Fibroblast of skin of left quadriceps (primary cell): ENCODE results near the gene DLL3.
A peak's percentile ranks its signal among the peaks of the same experiment; 100 is the strongest.

ENCODE experiments used
- DNase-seq, 2 experiments: peaks; one replicate each; pipeline ENCODE4 v3.0.0-alpha.2; 2013; ENCODE audit warnings: low read depth in 2 of 2

The DLL3 gene

DNA sequence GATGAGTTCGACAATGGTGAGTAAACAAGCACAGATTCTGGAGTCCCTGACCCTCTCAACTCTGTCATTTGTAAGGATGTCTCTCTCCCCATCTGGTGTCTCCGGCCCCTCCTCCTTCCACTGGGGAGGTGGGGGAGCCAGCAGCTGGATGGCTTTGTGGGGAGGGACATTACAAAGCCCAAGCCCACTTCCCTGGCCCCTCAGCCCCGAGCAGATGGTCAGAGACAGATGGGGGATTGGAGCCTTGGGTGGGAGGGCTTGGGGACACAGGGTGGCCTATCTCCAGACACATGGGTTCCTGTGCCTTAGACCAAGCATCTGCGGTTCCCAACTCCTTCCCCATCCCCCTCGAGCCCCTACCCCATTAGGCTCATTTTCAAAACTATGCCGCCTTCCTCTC lies 15.6 kb upstream of the DLL3 start:
- DNase-seq: no peak

DNA sequence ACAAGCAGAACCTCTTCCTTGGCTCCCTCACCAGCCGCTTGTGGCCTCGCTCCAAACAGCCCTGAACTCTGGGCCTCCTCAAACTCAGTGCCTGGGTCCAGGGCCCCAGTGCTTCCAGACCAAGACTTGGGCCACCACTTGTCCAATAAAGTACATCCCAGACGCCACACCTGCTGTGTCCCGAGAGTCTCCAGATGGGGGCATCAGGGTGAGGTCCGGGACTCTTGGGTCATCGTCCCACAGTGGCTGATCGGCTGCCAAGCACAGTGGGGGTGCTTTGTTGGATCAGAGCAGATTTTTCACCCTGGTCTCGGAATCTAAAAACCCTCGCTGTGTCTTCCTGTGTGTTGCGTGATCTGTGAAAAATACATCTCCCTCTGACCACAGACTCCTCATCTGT lies 9.0 kb upstream of the DLL3 start:
- no peak for DNase-seq

DNA sequence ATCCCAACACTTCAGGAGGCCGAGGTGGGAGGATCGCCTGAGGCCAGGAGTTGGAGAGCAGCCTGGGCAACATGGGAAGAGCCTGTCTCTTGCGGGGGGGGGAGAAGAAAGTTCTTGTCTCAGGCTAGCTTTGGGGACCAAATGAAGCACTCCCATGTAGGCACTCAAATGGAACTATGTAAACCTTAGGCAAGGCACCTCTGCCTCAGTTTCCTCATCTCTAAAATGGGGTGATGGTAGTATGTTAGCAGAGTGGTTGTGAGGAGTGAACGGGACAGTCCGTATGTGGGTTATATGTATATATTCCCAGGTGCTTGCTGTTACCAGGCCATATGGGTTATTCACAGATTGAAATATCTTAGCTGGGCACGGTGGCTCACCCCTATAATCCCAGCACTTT lies 6.5 kb upstream of the DLL3 start:
- DNase-seq: no peak

DNA sequence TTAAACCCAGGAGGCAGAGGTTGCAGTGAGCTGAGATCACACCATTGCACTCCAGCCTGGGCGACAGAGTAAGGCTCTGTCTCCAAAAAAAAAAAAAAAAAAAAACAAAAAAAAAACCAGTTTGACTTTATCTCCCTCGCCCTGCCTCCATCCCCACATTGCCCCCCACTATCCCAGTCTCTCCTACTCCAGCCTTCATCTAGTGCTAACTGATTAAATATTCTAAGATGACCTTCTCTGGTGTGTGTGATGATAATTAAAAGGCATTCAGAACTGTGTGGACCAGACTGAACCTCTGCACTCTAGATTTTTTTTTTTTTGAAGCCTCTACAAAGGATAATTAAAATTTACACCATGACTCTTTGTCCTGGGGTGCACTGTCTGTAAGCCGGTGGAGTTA lies 6.0 kb upstream of the DLL3 start:
- no peak for DNase-seq

DNA sequence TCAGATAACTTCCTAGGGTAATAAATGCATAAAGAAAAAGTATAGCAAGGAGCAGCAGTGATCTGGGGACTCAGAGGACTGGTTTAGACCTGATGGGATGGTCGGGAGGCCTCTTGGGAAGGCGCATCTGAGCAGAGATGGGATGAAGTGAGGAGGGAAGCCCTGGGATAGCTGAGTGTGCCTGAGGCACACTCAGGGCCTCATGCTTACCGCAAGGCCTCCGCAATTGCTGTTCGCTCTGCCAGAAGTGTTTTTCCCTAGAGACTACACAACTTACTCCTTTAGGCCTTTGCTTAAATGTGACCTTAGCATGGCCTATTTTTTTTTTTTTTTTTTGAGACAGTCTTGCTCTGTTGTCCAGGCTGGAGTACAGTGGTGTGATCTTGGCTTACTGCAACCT lies 4.1 kb upstream of the DLL3 start:
- no peak for DNase-seq

DNA sequence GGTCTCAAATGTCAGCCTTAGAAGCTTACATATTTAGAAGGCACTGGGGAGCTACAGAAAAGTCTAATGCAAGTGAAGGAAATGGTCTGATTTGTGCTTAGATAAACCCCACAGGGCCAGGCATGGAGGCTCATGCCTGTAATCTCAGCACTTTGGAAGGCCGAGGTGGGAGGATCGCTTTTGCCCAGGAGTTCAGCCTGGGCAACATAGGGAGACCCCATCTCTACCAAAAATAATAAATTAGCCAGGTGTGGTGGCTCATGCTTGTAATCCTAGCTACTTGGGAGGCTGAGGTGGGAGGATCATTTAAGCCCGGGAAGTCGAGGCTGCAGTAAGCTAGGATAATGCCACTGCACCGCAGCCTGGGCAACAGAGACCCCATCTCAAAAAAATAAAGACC lies 2.7 kb upstream of the DLL3 start:
- no peak for DNase-seq

DNA sequence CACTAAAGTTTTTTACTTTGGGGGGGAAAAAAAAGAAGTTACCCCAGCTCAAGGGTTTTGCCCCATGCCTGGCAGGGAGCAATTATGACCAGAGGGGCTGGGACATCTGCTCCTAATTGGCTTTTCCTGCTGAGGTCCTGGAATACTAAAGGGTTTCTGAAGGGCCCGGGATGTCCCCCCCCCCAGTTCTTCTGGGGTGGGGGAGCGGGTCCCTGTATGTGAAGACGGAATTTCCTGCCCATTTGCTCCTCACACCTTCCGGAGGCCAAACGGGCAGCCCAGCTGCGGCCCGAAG lies 1.1 kb upstream of the DLL3 start:
- DNase-seq: no peak

DNA sequence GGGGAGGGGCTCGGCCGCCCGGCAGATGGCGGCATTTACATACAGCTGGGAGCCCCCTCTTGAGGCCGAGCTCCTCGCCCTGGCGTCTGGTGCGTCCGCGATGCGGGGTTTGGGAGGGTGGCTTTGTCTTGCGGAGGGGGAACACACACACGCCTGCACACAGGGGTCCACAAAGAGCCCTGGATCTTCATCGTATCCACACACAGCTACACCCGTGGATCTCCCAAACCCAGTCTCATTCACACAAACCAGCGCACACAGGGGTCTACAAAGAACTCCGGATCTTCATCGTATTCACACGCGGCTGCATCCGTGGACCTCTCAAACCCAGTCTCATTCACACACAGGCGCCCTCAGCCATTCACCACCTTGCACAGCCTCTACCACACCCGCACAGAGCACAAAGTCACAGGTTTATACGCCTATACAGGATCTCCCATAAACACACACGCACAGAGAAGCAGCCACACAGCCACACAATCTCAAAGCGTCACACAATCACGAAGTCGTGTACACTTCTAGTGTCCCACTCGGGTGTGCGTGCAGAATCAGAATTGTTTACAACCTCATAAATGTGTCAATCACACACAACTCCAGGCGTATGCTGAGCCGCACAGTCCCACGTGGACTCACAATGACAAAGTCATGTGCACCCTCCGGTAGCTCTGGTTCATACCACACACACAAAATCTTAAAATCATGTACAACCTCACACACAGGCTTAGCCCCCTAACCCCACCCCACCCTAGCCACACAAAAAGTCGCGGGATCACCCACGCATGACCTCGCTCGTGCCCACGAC lies 550 bp upstream of the DLL3 start:
- no peak for DNase-seq

DNA sequence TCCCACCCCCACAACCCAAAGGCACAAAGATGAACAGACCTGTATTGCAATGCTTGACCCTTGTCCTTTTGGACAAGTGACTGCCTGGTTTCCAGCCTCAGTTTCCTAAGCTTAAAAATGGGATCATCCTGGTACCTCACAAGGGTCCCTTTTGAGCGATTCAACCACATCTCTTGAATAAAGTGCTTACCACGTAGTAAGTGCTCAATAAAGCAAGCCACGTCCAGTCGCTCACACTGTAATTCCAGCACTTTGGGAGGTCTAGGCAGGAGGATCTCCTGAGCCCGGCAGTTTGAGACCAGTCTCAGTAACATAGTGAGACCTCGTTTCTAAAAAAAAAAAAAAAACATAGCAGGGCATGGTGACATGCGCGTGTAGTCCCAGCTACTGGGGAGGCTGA lies 1.2 kb downstream of the DLL3 start:
- DNase-seq: no peak

DNA sequence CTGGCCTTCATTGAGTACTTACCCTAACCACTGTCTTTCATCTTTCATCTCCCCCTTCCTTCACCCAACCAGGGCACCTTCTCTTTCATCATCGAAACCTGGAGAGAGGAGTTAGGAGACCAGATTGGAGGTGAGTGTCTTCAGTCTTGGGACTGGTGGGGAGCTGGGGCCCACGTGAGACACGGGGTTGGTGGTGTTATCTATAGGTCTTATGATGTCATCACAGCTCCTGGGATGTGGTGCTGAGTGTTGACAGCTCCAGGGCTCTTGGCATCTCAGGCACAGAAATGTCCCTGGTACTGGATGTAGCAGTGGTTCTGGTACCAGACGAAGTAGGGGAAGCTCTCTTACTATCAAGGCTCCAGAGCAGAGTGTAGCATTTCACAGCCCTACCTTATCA lies 1.8 kb downstream of the DLL3 start:
- DNase-seq: no peak

DNA sequence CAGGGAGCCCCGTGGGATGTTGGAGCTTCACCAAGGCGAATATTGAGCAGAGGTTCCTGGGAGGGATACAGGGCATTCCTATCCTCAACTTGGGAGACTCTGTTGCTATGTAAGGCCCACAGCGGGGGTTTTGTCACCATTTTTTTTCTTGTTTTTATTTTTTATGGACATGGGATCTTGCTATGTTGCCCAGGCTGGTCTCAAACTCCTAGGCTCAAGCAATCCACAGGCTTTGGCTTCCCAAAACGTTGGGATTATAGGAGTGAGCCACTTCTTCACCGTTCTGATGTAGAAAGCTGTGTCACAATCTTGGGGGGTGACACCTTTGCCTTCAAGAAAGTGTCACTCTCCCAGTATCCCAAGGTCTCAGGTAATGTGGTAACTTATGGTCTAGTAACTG lies 2.6 kb downstream of the DLL3 start:
- DNase-seq: no peak

DNA sequence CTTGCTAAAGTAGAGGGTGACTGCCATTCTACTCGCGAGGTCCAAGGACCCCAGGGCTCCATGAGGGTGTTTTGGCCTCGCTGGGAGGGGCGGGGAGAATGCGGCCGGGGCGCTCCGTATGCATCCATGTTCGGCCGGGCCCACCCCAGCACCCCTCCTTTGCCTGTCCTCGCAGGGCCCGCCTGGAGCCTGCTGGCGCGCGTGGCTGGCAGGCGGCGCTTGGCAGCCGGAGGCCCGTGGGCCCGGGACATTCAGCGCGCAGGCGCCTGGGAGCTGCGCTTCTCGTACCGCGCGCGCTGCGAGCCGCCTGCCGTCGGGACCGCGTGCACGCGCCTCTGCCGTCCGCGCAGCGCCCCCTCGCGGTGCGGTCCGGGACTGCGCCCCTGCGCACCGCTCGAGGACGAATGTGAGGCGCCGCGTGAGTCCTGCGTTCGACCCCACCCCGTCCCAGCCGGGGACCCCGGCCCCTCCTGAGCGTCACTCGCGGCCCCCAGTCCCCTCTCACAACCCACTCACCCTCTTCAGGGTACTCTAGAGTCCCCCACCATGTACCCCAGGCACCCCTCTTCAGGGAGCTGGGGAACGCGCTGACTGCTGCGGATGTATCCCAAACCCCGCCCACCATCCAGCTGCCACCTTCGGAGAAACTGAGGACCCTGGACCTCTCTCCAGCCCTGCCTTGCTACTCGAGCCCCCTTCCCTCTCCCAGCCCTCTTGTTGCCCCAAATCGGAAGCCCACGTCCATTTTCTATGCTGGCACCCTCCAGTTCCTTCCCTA lies 4.1 kb downstream of the DLL3 start:
- peak; percentile 28 to 33 for DNase-seq

DNA sequence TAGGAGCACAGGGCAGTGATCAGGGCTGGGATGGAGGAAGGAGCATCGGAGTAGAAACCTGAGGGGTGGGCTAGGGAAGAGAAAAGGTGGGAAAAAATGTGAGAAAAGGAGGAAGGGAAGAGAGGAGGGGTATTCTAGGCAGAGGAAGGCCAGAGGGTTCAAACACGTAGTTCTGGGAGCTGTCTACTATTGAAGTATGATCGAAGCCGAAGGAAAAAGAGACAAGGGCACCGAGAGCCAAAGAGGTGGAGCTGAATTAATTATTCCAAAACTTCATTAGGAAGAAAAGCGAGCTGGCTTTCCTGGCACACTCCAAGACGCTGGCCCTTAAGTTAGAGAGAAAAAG lies 7.8 kb downstream of the DLL3 start:
- DNase-seq: no peak

DNA sequence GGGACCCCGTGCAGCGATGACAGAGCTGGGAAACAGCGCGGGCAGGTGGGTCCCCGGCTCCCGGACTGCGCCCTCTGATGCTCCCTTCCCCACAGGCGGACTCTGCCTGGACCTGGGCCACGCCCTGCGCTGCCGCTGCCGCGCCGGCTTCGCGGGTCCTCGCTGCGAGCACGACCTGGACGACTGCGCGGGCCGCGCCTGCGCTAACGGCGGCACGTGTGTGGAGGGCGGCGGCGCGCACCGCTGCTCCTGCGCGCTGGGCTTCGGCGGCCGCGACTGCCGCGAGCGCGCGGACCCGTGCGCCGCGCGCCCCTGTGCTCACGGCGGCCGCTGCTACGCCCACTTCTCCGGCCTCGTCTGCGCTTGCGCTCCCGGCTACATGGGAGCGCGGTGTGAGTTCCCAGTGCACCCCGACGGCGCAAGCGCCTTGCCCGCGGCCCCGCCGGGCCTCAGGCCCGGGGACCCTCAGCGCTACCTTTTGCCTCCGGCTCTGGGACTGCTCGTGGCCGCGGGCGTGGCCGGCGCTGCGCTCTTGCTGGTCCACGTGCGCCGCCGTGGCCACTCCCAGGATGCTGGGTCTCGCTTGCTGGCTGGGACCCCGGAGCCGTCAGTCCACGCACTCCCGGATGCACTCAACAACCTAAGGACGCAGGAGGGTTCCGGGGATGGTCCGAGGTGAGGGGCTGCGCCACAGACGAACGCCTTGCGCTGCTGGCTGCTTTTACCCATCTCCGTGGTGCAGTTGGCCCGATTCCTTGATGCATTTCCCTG lies 8.4 kb downstream of the DLL3 start:
- DNase-seq: peak; percentile 38 to 49

DNA sequence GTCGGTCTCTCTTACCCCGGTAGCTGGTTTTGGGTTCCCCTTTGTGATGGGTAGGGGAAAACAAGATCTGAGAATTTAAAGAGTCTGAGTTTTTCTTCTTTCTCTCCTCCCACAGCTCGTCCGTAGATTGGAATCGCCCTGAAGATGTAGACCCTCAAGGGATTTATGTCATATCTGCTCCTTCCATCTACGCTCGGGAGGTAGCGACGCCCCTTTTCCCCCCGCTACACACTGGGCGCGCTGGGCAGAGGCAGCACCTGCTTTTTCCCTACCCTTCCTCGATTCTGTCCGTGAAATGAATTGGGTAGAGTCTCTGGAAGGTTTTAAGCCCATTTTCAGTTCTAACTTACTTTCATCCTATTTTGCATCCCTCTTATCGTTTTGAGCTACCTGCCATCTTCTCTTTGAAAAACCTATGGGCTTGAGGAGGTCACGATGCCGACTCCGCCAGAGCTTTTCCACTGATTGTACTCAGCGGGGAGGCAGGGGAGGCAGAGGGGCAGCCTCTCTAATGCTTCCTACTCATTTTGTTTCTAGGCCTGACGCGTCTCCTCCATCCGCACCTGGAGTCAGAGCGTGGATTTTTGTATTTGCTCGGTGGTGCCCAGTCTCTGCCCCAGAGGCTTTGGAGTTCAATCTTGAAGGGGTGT lies 9.1 kb downstream of the DLL3 start:
- DNase-seq: no peak

DNA sequence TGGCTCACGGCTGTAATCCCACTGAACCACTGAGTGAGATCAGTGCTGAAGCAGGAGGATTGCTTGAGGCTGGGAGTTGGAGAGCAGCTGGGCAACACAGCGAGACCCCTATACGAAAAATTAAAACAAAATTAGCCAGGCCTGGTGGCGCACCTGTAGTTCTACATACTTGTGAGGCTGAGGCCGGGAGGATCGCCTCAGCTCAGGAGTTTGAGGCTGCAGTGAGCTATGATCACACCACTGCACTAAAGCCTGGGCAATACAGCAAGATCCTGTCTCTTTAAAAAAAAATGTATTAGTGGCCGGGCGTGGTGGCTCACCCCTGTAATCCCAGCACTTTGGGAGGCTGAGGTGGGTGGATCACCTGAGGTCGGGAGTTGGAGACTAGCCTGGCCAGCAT lies 9.9 kb downstream of the DLL3 start:
- DNase-seq: no peak

DNA sequence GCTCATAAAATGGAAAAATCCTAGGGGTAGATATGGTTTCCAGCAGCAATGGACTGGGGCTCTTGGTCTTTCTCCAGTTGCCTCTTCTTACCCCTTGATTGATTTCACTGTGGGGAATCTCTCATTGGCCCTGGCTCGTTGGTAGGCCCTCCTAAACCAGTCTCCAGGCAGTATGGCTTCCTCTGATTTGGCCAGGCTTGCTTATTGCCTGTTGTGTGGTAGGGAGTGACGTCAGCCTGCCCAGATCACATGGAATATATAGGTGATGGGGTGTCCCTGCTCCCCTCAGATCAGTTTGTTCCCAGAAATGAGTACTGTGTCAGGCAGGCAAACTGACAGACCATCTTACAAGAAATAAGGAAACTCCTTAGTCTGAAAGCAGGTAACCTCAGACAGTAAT lies 10.5 kb downstream of the DLL3 start:
- no peak for DNase-seq

DNA sequence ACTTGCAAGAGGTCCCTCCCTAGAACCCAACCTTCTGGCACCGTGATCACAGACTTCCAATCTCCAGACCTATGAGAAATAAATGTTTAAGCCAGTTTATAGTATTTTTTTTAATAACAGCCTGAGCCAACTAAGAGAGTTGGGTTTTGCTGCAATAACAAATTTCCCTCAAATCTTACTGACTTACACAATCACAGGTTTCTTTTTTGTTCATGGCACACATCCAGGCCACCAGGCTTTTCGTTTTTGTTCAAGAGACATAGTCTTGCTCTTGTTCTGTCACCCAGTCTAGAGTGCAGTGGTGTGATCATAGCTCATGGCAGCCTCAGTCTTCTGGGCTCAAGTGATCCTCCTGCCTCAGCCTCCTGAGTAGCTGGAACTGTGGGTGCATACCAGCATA lies 14.2 kb downstream of the DLL3 start:
- DNase-seq: no peak

DNA sequence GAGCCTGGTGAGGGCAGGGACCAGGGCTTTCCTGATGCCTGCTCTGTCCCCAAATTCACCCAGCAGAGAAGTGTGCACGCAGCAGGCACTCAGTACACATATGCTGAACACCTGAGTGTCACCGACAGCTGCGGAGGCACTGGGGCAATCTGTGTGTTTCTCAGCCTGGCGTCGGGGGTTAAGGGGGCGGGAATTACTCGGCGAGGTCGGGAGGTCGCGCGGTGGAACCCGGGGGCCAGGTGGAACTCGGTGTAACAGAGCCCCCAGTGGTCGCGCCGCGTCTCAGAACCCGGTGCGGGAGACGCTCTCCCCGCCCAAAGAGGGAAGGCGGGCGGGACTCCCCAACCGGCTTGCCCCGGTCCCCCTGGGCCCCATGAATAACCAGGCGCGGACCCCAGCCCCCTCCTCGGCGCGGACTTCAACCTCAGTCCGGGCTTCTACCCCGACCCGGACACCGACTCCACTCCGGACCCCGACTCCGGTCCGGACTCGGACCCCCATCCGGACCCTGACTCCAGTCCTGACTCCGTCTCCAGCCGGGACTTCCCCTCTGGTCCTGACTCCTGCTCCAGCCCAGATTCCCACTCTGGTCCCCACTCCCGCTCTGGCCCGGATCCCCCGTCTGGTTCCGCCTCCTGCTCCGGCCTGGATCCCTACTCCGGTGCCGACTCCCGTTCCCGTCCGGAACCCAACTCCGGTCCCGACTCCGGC lies 16.2 kb downstream of the DLL3 start, which contains the start of gene SELENOV:
Gene SELENOV (plus strand): TSS at position 300 of the 711 bp plus-strand sequence. CDS start 74 bp downstream, at position 374.
- no peak for DNase-seq

DNA sequence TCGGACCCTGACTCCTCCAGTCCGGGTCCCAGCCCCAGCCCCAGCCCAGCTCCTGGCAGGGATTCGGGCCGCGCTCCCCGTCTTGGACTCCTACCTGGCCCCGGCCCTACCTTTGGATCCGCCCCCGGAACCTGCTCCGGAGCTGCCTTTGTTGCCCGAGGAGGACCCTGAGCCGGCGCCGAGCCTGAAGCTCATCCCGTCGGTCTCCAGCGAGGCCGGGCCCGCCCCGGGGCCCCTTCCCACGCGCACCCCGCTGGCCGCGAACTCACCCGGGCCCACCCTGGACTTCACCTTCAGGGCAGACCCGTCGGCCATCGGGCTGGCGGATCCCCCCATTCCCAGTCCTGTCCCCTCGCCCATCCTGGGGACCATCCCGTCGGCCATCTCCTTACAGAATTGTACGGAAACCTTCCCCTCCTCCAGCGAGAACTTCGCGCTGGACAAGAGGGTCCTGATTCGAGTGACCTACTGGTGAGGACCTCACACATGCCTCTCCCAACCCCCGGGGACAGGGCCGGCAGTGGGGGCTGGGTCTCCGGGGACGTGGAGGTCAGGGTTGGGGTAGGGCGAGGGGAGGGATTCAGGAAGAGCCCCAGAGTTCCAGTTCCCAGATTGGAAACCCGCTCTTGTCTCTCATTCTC lies 16.9 kb downstream of the DLL3 start:
- no peak for DNase-seq

DNA sequence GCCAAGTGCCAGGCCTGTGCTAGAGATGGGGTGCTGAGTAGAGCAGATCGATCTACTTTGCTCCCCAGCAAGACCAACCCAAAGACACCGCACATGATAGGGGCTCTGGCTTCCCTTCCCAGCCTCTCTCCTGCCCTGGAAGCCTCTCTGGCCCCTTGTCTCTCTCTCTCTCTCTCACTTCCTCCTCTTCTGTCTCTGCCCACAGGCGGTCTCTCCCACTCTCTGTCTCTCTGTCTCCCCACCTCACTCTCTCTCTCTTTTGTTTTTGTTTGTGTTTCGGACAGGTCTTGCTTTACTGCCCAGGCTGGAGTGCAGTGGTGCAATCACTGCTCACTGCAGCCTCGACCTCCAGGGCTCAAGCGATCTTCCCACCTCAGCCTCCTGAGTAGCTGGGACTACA lies 17.5 kb downstream of the DLL3 start:
- no peak for DNase-seq
